ENCODE measurements around the gene ITIH1.

Gene ITIH1

DNA sequence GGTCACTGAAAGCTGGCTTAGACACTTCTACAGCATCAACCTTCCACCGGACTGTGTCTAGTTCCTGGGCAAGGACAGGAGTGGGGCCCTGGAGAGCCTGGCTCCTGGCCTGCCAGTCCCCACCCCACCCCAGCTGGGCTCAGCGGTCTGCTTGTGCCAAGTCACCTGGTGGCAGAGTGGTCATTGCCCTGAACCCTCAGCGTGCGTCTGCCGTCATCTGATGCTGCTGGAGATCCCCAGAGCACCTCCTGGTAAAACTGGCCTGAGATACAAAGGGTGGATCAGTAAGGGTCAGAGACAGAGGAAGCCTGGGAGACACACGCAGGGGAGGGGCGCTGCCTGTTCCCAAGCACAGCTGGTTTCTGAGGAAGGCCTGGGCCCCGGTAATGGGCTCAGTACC, 36.4 kb downstream of the ITIH1 start:
- DNase-seq (ENCODE audit: low read depth in 2 of 2) = no peak

DNA sequence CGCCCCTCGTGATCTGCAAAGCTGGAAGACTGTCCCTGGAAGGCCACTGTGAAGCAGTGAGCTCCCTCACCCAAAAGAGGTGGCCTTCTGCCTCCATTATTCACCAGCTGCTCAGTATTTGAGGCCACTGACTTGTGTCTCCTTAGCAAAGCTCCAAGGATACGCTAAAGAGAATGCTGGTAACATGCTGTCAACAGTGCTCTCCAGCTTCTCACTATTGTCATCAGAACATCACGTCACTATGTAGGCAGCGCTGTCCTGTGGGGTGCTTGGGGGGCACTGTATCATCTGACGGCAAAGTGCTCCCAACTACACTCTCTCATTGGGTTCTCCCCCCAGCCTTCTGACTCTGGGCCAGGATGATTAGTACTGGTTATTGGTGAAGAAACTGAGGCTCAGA, 38.8 kb downstream of the ITIH1 start:
- no peak for DNase-seq (ENCODE audit: low read depth in 2 of 2)

DNA sequence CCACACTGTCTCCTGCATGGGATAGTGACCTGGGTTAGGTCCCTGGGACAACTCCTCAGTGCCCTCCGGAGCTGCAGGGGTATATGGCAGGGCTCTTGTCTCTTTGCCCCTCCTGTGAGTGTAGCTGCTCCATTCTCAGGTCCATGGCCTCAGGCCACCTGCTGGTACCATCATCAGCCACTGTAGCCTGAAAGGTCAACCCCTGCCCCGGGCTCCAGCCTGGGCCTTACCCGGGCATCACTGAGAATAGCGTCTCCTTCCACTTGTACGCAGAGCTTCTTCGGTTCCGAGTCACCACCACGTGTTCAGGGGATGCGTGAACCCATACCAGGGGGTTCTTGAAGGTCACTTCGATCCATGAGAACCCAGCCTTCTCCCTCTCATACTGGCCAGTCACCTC, 39.3 kb downstream of the ITIH1 start:
- no peak for DNase-seq (ENCODE audit: low read depth in 2 of 2)

DNA sequence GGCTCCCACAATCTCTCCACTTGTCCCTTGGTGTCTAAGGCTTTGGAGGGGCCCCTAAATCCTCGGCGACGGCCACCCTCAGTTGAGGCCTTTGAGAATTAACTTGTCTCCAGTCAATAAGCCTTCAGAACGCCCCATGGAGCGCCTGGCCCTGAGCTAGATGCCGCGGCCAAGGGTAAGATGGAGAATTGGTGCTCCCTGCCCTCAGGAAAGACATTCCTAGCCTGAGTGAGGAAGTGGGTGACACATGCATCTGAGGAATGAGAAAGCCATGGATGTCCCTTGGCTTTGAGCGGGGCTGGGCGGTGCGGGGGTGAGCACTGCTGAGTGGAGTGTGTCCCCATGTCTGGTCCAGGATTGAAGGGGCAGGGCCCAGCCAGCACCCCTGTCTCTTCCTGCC, 39.8 kb downstream of the ITIH1 start:
- no peak for DNase-seq (ENCODE audit: low read depth in 2 of 2)

DNA sequence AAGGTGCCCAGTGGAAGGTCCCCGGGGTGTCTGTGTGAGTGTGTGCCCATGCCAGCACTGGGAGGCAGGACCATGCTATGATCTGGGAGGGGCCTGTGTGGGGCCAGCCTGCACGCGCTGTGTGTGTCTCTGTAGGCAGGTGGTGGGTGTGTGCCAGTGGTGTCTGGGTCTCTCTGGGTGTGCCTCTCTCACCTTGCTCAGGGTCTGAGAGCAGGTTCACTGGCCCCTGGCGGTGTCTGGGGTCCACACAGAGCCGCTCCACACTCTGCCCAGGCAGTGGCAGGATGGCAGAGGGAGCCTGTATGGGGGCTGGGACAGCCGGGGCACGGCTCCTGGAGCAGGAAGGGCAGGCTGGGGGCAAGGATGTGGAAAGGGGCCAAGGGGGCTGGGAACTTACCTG, 40.5 kb downstream of the ITIH1 start:
- no peak for DNase-seq (ENCODE audit: low read depth in 2 of 2)

DNA sequence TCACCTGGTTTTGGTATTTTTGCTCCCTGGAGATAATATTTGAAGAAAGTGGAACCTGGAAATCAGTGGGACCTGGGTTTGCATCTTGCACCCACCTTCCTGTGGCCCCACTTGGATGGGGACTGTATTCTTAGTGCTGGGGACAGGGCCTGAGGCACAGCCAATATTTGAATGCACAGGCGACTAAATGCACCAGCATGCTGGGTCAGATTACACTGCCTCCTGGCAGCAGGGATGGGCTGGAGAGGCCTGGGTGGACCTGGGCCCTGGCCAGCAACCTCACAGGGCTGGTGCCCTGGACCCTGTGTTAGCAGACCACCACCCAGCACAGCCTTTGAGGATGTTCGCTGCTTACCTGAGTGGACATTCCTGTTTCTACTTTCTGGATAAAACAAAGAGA, 42.5 kb downstream of the ITIH1 start:
- no peak for DNase-seq (ENCODE audit: low read depth in 2 of 2)

DNA sequence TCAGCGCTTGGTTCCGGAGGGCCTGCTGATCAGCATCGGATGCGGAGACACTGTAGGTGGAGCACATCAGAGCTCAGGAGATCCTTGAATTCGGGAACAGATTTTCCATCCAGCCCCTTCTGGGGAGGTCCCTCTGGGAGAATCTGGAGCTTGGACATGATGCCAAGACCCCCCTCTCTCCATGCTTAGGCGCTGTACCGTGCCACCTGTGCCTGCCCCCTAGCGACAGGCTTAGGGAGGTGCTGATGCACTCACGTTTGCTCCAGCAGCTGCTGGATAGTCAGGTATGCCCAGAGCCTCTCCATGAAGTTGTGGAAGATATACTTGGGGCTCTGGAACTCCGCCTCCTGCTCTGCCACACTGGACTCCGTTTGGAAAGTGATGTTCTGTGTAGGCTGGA, 43.3 kb downstream of the ITIH1 start:
- peak; percentile 2 to 17 for DNase-seq (ENCODE audit: low read depth in 2 of 2)

DNA sequence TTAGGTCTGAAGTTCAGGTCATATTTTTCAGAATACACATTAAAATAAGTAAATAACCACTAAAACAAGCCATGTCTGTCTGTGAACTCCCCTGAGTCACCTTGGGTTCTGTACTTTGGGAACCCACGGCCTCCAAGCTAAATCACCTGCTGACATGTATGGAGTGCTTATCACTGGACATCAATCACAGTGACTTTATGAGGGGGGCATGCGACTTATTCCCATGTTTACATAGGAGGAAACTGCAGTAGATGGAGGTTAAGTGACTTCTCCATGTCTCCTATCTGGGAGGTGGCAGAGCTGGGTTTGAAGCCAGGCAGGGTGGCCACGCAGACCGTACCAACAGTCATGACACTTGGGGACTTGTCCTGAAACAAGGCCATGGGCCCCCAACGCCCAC, 45.0 kb downstream of the ITIH1 start:
- DNase-seq (ENCODE audit: low read depth in 2 of 2) = no peak

DNA sequence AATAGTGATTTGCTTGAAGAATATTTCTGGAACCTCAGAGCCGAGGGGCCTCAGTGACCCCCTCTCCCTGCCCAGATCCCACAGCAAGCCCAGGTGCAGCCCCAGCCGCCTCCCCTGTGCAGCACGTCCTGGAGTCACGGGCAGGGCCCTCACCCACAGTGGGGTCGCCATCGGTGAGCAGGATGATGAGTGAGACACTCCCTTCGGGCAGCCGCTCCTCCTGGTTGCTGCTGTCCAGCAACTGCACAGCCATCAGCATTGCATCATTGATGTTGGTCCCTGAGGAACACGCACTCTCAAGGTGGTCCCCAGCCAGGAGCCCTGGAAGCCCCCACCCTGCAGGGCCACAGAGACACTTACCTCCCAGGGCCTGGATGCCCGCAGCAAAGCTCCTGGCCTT, 46.6 kb downstream of the ITIH1 start:
- no peak for DNase-seq (ENCODE audit: low read depth in 2 of 2)

DNA sequence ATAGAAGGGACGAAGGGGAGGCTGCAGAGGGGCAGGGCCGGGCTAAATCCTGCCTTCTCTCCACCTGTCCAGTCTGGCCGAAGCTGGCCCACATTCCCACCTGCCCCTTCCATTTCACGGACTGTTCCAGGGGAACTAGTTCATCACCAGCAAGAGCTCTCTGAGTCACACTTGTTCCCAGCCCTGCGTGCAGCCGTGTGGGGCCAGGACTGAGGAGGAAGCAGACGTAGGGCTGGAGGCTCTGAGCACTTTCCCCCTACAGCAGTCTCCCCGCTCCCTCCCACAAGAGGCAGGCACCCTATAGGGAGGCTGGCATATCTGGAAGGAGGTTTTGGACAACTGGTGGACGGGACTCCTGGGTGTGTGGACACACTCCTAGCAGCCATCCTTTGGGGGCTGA, 50.0 kb downstream of the ITIH1 start:
- no peak for DNase-seq (ENCODE audit: low read depth in 2 of 2)

DNA sequence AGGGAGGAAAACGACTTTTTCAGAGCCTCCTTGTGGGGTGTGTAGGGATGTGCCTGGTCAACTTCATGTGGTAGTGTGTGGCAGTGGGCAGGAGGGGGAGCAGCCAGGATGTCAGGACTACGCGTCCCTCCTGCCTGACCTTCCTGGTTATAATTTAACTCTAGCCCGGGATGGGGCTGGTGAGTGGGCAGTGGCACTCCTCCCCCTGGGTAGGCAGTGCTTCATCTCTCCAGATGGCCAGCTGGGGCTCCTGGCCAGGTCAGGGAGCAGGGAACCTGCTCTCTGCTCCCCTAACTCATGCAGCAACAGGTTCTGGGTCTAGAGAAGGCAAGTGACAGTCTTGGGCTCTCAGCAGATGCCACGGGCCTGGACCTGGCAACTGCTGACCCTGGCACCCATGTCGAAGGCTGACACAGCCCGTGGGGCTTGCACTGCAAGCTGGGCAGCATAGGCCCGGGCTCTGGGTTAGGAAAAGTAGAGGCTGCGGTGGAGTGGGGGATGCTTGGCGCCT, 50.5 kb downstream of the ITIH1 start:
- no peak for DNase-seq (ENCODE audit: low read depth in 2 of 2)

DNA sequence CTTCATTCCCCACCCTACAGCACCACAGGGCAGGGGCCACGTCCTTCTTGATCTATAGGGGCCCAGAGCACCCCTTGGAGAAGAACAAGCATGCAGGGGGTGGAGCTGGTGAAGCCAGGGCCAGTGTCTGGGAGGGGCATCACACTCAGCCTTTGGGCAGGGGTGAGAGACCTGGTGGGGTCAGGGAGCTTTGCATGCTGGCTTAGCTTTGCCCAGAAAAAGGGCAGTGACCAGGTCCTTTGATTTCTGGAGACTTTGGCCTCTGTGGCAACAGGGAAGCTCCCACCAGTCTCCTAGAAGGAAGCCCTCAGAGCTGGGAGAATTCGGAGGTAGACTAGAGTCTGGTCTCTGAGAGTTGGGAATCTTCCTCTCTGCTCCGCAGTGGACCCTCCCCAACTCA, 52.1 kb downstream of the ITIH1 start:
- no peak for DNase-seq (ENCODE audit: low read depth in 2 of 2)

DNA sequence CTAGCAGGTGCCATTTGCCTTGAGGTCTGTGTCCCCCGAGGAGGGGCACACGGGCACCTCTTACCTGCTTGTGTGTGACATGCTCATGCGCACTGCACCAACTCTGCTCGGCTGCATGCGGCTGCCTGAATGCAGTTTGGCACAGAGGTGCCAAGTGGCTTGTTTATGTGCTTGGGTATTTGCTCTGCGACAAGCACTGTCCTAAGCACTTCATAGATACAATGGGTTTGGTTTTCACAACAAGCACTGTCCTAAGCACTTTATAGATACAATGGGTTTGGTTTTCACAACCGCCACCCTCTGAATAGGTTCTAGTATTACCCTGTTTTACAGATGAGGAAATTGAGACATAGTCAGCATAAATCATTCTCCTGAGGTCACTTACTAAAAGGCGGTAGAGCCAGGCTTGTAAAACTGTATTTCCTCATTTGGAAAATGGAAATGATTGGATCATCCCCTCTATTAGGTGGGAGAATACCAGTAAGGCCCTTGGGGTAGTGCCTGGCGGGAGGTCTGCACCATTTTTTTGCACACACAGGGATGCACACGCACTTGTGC, 52.6 kb downstream of the ITIH1 start:
- no peak for DNase-seq (ENCODE audit: low read depth in 2 of 2)

DNA sequence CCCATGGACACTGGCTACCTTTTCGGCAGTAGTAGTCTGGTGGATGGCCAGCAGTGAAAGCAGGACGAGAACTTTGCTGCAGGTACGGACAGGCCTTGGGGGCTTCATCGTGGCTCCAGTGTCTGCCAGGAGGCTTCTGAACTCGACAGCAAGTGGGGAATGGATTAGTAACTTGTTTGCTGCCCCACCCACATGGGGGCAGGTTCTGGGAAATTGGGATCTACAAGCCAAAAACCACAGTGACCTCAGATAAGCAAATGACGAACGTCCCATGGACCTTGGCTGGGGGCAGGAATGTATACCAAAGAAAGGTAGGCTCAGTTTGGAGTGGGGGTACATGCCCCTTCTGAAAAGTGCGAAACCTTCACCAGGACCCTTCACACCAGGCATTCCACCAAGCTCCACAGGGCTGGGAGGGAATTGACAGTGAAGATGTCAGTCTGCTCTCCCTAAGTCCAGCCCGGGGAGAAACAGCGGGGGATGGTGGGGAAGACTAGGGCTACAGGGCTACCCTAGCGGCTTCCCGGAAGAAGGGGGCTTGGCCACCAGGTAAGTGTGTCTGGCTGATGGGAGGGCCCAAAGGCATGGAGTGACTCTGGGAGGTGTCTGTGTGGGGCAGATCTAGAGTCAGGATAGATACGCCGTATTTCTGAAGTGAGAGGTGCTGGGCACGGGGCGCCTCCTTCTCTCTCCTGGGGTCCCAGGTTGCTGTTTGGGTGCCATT, 53.3 kb downstream of the ITIH1 start, which contains the start of gene ITIH4:
Gene ITIH4 (minus strand): TSS at position 138 of the 724 bp plus-strand sequence. CDS start 30 bp downstream, at position 108.
- no peak for DNase-seq (ENCODE audit: low read depth in 2 of 2)

DNA sequence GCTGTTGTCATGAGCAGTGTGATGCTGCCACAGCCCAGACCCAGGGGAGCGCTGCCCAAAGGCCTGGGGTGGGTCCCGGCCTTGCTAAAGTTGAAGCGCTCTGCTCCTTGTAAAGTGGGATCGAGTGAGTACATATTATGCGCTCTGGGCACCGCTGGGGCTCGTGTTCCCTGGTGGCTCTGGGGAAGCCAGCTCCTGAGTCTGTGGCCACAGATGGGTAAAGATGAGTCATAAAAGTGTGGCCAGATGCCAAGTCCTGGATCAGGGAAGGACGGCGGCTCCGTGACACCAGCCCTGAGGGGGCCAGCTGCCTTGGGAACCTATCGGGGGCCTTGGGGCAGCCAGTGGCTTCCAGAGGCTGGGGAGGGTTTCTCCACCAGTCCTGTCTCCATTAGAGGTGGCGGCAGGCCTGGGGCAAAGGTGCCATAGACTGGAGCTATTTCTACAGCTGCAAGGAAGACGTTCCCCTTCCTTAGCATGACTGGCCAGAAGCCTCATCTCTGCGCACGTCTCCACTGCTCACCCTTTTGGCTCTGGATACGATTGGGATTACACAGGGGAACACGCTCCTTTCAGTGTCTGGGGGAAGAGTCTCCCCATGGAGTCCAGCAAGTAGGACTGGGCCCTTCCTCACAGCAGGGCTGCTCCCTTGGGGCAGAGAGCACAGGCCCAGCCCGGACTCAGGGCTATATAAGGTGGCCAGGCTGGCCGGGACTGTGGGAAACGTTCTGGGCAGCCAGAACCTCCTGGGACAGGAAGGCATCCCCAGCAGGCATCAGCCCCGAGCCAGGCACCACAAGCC, 54.3 kb downstream of the ITIH1 start:
- DNase-seq (ENCODE audit: low read depth in 2 of 2) = no peak

DNA sequence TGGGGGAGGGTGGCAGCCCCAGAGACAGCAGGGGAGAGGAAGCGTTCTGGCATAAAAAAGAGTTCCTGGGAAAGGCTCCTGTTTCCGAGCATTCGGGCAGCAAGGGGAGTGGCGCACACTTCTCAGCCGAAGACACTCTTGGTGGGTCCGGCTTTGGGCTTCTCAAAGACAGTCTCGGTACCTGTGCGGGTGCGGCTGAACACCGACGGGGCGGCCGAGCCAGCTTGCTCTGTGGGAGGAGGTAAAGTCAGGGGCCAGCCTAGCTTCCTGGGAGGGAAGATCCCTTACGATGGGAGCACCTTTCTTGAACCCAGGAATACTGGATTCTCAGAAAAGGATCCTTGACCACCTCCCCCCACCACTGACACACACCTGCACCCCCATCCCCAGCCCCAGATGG, 55.8 kb downstream of the ITIH1 start:
- DNase-seq (ENCODE audit: low read depth in 2 of 2) = no peak

DNA sequence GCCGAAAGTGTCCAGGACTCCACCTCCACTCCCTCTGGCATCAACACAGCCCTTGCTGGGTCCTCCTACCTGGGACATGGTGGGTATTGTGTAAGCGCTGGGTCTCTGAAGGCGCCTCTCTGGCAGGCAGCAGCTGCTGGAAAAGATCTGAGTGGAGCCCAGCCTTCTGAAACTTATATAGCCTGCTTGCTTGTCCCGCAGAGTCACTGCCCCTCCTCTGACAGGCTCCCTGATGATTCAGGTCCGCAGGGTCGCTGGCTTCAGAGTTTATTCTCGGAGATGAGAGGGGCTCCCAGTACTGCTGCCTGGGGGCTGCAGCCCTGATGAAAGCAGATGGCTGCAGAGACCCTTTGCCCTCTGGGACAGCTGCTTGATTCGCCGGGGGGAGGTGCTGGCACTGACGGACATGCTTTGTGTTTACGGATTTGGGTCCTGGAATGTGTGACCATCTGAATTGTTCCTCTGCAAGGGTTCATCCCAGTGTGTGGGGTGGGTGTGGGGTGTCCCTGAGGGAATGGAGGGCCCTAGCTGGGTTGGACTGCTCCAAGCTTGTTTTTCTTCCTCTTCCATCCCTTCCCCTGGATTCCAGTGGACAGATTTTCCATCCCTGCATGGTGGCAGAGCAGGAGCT, 57.6 kb downstream of the ITIH1 start, which contains the start of gene MUSTN1:
Gene MUSTN1 (minus strand): TSS at position 149 of the 631 bp plus-strand sequence. CDS start 71 bp downstream, at position 78.
- no peak for DNase-seq (ENCODE audit: low read depth in 2 of 2)

DNA sequence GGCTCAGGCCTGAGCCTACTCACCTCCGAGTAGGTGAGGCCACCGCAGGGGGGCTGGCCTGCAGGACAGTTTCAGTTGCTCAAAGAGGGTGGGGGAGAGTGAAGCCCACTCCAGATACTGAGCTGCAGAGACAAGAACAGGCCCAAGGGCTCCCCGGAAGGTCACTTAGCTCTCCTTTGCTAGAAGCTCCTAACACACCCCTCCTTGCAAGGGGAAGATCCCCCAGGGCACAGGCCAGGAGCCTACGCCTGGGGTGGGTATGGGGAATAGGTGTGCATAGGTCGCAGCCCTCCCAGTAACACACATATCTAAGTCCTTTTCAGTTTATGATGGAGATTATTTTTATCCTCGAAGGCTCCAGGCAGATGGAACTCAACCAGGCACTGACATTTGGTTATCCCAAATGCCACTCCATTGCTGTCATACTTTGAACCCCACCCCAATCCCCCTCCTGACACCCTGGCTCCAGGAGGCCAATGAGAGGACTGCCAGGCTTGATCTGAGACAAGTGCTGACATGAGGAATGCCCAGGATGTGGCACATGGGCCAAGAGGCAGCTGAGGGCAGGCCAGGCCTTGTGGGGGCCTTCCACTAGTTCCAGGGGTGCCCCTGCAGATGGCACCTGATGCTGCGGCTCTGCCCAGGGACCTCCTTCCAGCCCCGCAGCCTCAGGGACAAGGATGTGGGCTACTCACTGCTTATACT, 58.5 kb downstream of the ITIH1 start:
- no peak for DNase-seq (ENCODE audit: low read depth in 2 of 2)

DNA sequence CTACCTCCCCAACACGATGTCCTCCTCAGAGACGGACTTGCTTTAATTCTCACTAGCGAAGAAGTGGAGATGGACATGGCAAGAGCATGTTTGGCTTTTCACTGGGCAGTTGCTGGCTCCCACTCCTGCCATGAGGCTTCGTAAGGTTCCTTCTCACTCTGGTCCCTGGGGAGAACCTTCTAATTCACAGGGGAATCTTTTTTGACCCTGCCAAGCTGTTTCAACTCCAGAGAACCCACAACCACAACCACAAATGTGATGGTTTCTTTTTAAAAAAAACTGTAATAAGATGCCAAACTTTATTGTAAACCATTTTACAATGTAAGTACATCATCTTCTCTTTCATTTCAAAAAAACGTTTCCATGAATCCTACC, 59.1 kb downstream of the ITIH1 start:
- DNase-seq (ENCODE audit: low read depth in 2 of 2) = no peak

DNA sequence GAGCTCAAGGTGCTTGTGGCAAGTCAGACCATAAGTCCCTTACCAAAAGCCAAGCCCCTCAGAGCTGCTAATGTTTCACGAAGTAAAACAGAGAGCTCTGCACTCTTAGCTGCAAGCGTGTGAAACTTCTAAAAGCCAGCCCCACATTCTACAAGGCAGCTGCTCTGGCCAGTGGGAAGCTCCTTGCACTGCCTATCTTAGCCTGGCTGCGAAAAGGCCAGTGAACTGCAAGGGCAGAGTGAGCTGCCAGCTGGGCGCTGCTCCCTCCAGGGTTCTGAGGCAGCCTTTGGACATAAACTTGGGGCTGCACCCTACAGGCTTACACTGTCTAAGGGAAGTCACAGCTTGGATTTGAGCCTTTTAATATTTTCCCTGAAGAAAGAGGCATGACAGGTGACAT, 59.6 kb downstream of the ITIH1 start:
- DNase-seq (ENCODE audit: low read depth in 2 of 2) = no peak

DNA sequence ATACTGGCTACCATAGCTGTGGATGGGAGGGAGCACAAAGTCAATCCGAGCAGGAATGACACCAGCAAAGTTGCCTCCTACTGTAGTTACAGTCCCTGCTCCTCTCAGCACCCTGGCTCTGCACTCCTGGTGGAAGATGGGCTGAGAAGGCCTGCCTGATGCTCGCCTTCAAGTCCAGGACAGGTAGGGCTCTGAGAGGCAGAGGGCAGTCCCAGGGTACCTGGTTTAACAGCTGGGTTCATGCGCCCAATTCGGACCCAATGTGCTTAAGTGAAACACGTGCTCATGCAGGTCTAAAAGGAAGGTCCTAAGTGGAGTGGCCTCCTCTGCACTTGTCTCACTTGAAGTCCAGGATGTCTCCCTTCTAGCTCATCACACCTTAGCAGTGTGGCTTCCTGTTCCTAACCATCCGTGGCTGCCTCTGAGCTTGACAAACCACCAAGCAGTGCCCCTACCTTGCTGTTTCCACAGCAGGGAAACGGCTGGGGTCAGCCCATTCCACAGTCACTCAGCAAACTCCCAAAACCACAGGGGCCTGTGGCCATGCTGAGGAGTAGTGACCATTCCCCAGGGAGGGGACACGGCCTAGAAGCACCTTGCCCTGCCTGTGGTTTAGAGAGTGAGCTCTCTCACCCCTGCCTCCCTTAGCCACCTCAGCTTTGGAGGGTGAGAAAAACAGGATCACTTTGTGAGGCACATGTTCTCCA, 61.3 kb downstream of the ITIH1 start:
- no peak for DNase-seq (ENCODE audit: low read depth in 2 of 2)

Data from activated CD4-positive, alpha-beta T cell treated with anti-CD3 and anti-CD28 coated beads for 24 hours (primary cell).